H7 (cell line): ENCODE measurements around the gene ERVMER34-1. TPM values are rescaled to one million over a fixed set of nuclear protein-coding genes. Genes with fewer than 3 reads are reported as not detected.
A peak's percentile ranks its signal among the peaks of the same experiment; 100 is the strongest.

Experiments
- DNase-seq: peaks from one replicate; pipeline ENCODE4 v3.0.0; 2012
- H3K27me3 ChIP-seq: 2 replicates; pipeline ENCODE4 v1.6.0; 2011; ENCODE audit warnings: mild to moderate bottlenecking, low read length; ENCODE audit not compliant: control insufficient read depth, insufficient read depth
- H3K36me3 ChIP-seq: replicated peaks from 2 replicates; pipeline ENCODE4 v1.5.1; 2011; ENCODE audit warnings: low read length; ENCODE audit not compliant: control insufficient read depth, insufficient read depth
- H3K4me3 ChIP-seq: 2 replicates; pipeline ENCODE4 v1.5.1; 2011; ENCODE audit warnings: low read depth, mild to moderate bottlenecking, control low read depth, low read length, moderate library complexity; ENCODE audit not compliant: insufficient read depth
- total RNA-seq: library from RNA; depleted of rRNA; stranded (reverse); fragments of >200 nt; shearing (Covaris generic); gene quantifications from 2 replicates; pipeline ENCODE4 v1.2.3, GENCODE V29; 2014; rRNA removed

ERVMER34-1 gene, protein sequence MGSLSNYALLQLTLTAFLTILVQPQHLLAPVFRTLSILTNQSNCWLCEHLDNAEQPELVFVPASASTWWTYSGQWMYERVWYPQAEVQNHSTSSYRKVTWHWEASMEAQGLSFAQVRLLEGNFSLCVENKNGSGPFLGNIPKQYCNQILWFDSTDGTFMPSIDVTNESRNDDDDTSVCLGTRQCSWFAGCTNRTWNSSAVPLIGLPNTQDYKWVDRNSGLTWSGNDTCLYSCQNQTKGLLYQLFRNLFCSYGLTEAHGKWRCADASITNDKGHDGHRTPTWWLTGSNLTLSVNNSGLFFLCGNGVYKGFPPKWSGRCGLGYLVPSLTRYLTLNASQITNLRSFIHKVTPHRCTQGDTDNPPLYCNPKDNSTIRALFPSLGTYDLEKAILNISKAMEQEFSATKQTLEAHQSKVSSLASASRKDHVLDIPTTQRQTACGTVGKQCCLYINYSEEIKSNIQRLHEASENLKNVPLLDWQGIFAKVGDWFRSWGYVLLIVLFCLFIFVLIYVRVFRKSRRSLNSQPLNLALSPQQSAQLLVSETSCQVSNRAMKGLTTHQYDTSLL
- total RNA-seq, result 3.4 and 5.1 TPM in 2 replicates

DNA sequence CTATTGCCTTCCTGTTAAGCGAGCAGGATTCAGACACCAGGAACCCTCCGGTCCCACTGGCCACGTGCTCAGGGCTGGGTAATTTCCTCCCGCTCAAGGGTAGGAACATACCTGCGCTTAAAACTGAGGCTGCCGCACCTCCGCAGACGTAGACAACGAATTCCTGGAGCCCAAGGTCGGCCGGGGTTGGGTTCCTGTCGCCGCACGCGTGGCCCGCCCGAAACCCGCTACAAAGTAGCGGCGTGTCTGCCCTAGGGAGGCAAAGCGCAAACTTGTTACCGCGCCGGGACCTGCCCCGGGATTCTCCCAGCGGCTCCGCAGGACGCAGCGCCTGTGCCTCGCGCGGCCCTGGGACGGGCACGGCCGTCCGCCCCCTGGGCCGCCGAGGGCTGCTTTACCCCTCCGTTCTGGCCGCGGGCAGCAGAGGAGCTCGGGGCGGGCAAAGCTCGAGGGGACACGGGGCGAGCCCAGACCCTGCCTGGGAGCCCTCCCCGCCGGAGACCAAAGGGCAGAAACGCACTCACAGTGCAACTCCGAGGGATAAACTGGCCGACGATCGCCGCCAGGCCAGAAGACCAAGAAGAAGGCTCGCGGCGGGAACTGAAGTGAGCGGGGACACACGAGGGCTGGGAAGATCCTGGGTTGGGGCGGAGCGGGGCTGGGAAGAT lies at the start of gene ERVMER34-1:
ERVMER34-1 (minus strand) TSS at position 607 of the 668 bp plus-strand sequence. CDS start 5,905 bp downstream, outside the sequence.
- Histone ChIP-seq H3K27me3 (peaks cover 17% of the 10 kb centered on the region), H3K4me3 (peak within 1 kb of the TSS; percentile 50), H3K36me3 (peaks cover 5% of the 10 kb centered on the region)
- peak; percentile 77 for DNase-seq

DNA sequence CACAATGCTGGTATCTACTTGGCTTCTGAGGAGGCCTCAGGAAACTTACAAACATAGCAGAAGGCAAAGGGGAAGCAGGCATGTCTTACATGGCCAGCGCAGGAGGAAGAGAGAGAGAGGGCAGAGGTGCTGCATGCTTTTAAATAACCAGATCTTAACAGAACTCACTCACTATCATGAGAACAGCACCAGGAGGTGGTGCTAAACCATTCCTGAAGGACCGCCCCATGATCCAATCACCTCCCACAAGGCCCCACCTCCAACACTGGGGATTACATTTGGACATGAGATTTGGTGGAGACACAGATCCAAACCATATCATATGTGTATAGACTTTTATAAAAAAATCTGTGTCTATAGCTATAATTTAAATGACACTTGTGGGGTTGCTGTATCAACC lies 48.6 kb upstream of the ERVMER34-1 start:
- no peak for DNase-seq
- no peak overlapping the region for H3K4me3 ChIP-seq
- no peaks in the 10 kb centered on the region for H3K27me3 ChIP-seq
- H3K36me3 ChIP-seq, result no peaks in the 10 kb centered on the region

- Histone ChIP-seq H3K36me3 (no peaks in the 10 kb centered on the region), H3K4me3 (no peak overlapping the region), H3K27me3 (no peaks in the 10 kb centered on the region)
- DNase-seq, result no peak
Observed at GRCh38 chr4:52795533-52795932, 44.3 kb upstream of the ERVMER34-1 start.

GRCh38 chr4:52791936-52792335 lies 40.7 kb upstream of the ERVMER34-1 start:
- H3K27me3 ChIP-seq, result no peaks in the 10 kb centered on the region
- no peak overlapping the region for H3K4me3 ChIP-seq
- H3K36me3 ChIP-seq, result no peaks in the 10 kb centered on the region
- DNase-seq, result no peak

DNA sequence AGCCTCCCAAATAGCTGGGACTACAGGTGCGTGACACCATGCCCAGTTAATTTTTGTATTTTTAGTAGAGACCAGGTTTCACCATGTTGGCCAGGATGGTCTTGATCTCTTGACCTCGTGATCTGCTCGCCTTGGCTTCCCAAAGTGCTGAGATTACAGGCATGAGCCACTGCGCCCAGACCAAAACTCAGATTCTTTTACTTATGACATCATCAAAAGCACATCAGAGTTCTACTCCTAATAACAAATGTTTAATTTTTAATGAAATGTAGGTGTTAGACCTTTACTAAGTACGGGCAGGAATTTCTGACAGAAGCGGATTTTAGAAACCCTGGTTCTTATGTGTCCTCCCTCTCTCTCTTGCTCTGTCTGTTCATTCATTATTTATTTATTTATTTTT lies 38.5 kb upstream of the ERVMER34-1 start:
- H3K36me3 ChIP-seq, result no peaks in the 10 kb centered on the region
- no peaks in the 10 kb centered on the region for H3K27me3 ChIP-seq
- DNase-seq, result no peak
- no peak overlapping the region for H3K4me3 ChIP-seq

GRCh38 chr4:52788806-52789205 lies 37.6 kb upstream of the ERVMER34-1 start:
- DNase-seq, result no peak
- no peak overlapping the region for H3K4me3 ChIP-seq
- H3K36me3 ChIP-seq, result no peaks in the 10 kb centered on the region
- no peaks in the 10 kb centered on the region for H3K27me3 ChIP-seq

- Histone ChIP-seq H3K4me3 (no peak overlapping the region), H3K36me3 (no peaks in the 10 kb centered on the region), H3K27me3 (no peaks in the 10 kb centered on the region)
- DNase-seq, result no peak
Observed at GRCh38 chr4:52783069-52783468, 31.8 kb upstream of the ERVMER34-1 start.

- Histone ChIP-seq H3K36me3 (no peaks in the 10 kb centered on the region), H3K4me3 (no peak overlapping the region), H3K27me3 (no peaks in the 10 kb centered on the region)
- DNase-seq, result no peak
Observed at GRCh38 chr4:52780617-52781354, 29.6 kb upstream of the ERVMER34-1 start.

- DNase-seq, result no peak
- Histone ChIP-seq H3K4me3 (no peak overlapping the region), H3K27me3 (no peaks in the 10 kb centered on the region), H3K36me3 (no peaks in the 10 kb centered on the region)
Observed at GRCh38 chr4:52780206-52780605, 29.0 kb upstream of the ERVMER34-1 start.

DNA sequence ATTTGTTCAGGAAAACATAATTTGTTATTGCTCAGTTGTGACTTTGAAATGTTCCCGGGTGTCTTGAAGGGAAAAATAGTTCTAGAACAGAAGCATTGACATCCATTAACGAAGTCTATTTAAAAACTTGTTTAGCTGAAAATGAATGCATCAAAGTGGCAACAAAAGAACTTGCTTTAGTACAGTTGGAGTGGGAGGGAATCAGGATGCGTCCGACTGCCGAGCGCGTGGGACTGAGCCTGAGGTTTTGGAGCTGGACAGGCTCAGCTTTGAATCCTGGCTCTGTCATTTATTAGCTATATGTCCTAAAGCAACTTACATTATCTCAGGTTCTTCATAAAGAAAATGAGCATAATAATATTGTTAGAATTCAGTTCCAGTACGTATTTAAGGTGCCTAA lies 9.0 kb upstream of the ERVMER34-1 start:
- H3K36me3 ChIP-seq, result no peaks in the 10 kb centered on the region
- H3K27me3 ChIP-seq, result no peaks in the 10 kb centered on the region
- no peak overlapping the region for H3K4me3 ChIP-seq
- no peak for DNase-seq

GRCh38 chr4:52755426-52755825 lies 4.2 kb upstream of the ERVMER34-1 start:
- peaks cover 12% of the 10 kb centered on the region for H3K27me3 ChIP-seq
- H3K4me3 ChIP-seq, result no peak overlapping the region
- DNase-seq, result no peak
- no peaks in the 10 kb centered on the region for H3K36me3 ChIP-seq

DNA sequence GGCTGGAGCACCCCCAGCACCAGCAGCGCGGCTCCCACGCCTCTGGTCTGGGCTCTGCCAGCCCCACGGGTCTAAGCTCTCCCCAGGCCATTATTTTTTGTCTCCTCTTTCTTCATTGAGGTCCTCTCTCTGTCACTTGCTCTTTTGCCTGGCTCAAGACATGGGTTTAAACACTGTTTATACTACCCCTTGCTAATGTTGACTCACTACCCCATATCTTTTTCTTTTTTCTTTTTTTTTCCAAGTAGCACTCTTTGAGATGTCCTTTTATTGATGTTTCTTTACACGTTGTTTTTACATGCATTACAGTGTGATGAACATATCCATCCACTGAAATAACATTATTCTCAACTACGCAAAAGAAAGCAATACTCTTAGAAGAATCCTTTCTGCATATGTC lies 1.7 kb upstream of the ERVMER34-1 start:
- DNase-seq, result no peak
- peaks cover 17% of the 10 kb centered on the region for H3K27me3 ChIP-seq
- peaks cover 3% of the 10 kb centered on the region for H3K36me3 ChIP-seq
- no peak overlapping the region for H3K4me3 ChIP-seq

GRCh38 chr4:52751487-52751911 lies 274 bp upstream of the ERVMER34-1 start:
- Histone ChIP-seq H3K27me3 (peaks cover 17% of the 10 kb centered on the region), H3K4me3 (peak overlapping the region; percentile 50), H3K36me3 (peaks cover 4% of the 10 kb centered on the region)
- DNase-seq, result peak; percentile 91

DNA sequence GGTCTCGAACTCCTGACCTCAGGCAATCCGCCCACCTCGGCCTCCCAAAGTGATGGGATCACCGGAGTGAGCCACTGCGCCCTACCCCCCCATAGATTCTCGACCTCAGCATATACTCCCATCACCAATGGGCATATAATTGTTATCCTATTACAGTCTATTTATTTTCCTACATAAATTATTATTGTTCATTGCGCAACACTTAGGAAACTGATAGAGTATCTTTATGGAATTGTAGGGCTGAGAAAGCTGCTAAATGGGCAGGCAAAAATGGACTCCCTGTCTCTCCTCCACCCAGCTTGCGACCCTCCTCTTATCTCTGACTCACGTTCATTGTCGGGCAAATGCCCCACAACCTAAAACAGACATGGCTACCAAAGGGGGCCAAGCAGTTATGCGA lies 1.0 kb downstream of the ERVMER34-1 start:
- Histone ChIP-seq H3K36me3 (peaks cover 7% of the 10 kb centered on the region), H3K27me3 (peaks cover 17% of the 10 kb centered on the region), H3K4me3 (no peak overlapping the region)
- no peak for DNase-seq
